Esophagus (tissue), 2 donors: ENCODE results near the gene DOCK1. TPM values are rescaled to one million over a fixed set of nuclear protein-coding genes. Genes with fewer than 3 reads are reported as not detected.

Experiments used
- H3K27ac ChIP-seq, 2 donors: one replicate each; pipeline ENCODE4 v1.5.1; 2013; ENCODE audit warnings: low read depth in 2 of 2, mild to moderate bottlenecking in 2 of 2, inconsistent platforms in 1 of 2, low read length in 1 of 2, moderate library complexity in 1 of 2
- H3K27me3 ChIP-seq, 2 donors: one replicate each; pipeline ENCODE4 v1.6.1; 2013; ENCODE audit warnings: low read length in 2 of 2, control low read depth in 1 of 2, mild to moderate bottlenecking in 1 of 2; ENCODE audit not compliant: insufficient read depth in 2 of 2, control insufficient read depth in 1 of 2
- H3K36me3 ChIP-seq, 2 donors: one replicate each; pipeline ENCODE4 v1.6.1; 2013; ENCODE audit warnings: low read length in 1 of 2; ENCODE audit not compliant: control insufficient read depth in 2 of 2, insufficient read depth in 2 of 2
- H3K4me1 ChIP-seq, 2 donors: one replicate each; pipeline ENCODE4 v1.6.1; 2013; ENCODE audit warnings: low read length in 1 of 2; ENCODE audit not compliant: control insufficient read depth in 2 of 2, insufficient read depth in 2 of 2
- H3K4me3 ChIP-seq, 2 donors: one replicate each; pipeline ENCODE4 v1.5.1; 2013; ENCODE audit warnings: low read length in 2 of 2, mild to moderate bottlenecking in 2 of 2, low read depth in 1 of 2, moderate library complexity in 1 of 2
- H3K9me3 ChIP-seq, 2 donors: one replicate each; pipeline ENCODE4 v1.6.1; 2013; ENCODE audit warnings: mild to moderate bottlenecking in 2 of 2, low read depth in 1 of 2, low read length in 1 of 2, moderate library complexity in 1 of 2; ENCODE audit not compliant: control insufficient read depth in 2 of 2, insufficient read depth in 1 of 2
- WGBS, 2 donors: extraction: QIAGEN DNeasy Blood & Tissue Kit; methylation state at CpG; one replicate each; pipeline ENCODE4 v1.1.7; 2013; 5-methylcytosine and 5-hydroxymethylcytosine counted together
- polyA plus RNA-seq, 2 donors: library from polyadenylated mRNA; stranded (reverse); fragments of 200-250 nt; gene quantifications; one replicate each; pipeline ENCODE4 v1.2.3, GENCODE V29; 2013
- donor health status: healthy with polysubstance abuse.
- donor health status: Bipolar disorder and iron deficiency.

The DOCK1 gene
- polyA plus RNA-seq, 2 donors: 11.4 to 17.5 TPM

DNA sequence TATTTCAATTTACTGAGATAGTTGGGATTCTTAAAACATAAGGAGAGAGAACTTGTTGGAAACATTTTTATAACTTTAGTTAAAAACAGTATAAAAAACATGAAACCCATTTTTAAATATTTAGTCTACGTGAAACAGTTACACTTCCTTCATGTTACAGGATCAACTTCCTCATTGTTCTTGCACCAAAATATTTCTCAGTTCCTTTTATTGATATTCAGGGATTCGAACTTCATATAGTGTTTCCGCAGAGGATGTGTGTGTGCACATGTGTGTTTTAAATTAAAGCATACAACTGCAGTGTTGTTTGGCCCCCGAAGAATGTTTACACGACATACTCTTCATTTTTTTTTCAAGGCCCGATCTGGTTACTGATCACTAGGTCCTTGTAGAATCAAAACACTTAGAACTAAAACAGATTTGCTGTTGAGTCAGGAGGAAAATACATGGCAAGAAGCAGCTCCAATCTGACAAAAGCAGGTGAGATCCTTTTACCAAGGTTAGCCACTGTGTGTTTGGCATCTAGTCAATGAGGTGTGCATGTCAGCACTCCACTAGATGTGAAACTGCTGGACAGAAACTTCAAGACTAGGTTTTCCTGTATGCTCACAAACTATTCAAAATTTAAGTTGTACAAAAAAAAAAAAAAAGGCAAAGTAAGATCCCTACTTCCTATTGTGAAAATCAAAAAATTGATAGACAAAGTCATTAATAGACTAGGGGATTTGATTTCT is 230.8 kb downstream of the DOCK1 start:
- Histone ChIP-seq H3K36me3 (peaks cover 3 to 22% of the 10 kb centered on the region in 2 donors), H3K4me3 (no peak overlapping the region), H3K4me1 (no peaks in the 10 kb centered on the region), H3K27me3 (no peaks in the 10 kb centered on the region), H3K27ac (no peak overlapping the region), H3K9me3 (no peaks in the 10 kb centered on the region)
- 68 to 70% methylated on average over 6 of the region's 6 CpGs for WGBS, 2 donors

DNA sequence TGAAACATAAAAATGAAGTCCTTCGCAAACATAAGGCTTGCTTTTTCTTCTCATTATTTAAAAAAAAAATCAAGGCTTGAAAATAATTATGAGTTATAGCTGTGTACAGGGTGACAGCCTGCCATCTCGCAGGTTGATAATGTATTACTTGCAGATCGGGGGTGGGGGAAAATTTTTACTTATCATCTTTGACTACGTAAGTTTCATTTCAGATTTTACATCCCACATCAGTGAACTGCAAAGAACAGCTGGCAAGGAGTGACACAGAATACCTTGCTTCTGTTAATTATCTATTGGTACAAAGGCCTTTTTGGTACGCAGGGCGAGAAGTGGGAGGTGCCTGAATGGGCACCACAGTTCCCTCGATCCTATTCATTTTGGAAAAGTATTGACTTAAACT is 232.2 kb downstream of the DOCK1 start:
- WGBS, 2 donors: 89 to 90% methylated on average over 7 of the region's 7 CpGs
- Histone ChIP-seq H3K36me3 (peaks cover 3 to 24% of the 10 kb centered on the region in 2 donors), H3K9me3 (no peaks in the 10 kb centered on the region), H3K4me3 (no peak overlapping the region), H3K4me1 (no peaks in the 10 kb centered on the region), H3K27me3 (no peaks in the 10 kb centered on the region), H3K27ac (no peak overlapping the region)

DNA sequence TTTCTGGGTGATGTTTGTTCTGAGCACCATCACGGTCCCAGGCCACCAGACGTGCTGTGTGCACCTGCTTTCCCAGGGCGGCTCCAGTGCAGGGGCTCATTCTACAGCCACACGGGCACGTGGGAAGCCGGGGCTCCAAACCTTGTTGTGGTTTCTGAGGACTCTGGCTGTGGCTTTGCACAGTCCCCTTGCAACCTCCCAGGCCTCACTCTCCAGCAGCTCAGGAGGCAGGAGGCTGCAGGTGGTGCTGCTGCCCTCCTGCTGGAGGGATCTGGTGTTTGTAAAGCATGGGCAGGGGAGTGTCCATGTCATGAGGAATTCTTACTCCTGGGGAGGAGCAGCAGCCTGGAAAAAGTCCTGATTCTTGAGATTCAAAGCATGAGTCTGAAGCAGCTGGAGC is 236.9 kb downstream of the DOCK1 start:
- no peak overlapping the region for H3K27ac ChIP-seq
- 74 to 77% methylated on average over 6 of the region's 6 CpGs for WGBS, 2 donors
- no peaks in the 10 kb centered on the region for H3K27me3 ChIP-seq
- H3K4me3 ChIP-seq: no peak overlapping the region
- no peaks in the 10 kb centered on the region for H3K4me1 ChIP-seq
- H3K36me3 ChIP-seq: peaks cover 0 to 19% of the 10 kb centered on the region in 2 donors
- no peaks in the 10 kb centered on the region for H3K9me3 ChIP-seq

DNA sequence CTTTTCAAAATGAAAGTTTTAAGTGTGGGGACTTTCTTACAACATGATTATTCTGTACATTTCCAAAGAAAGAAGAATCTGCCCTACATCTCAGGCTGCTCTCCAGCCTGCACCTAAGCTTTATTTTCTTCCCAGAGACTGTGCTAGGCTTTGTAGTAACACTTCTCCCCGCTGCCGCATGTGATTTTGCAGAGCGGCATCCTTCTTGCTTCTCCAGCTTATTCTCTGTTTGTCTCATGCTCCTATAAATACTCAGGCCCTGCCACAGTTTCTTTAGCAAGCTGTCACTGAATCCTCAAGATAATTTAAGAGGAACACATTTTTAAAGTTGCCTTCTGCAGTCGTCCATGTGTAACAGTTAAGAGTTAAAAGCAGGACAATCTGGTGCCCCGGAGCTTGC is 237.6 kb downstream of the DOCK1 start:
- H3K27ac ChIP-seq: no peak overlapping the region
- WGBS, 2 donors: 93 to 94% methylated on average over 5 of the region's 5 CpGs
- H3K9me3 ChIP-seq: no peaks in the 10 kb centered on the region
- peaks cover 0 to 19% of the 10 kb centered on the region in 2 donors for H3K36me3 ChIP-seq
- no peak overlapping the region for H3K4me3 ChIP-seq
- no peaks in the 10 kb centered on the region for H3K4me1 ChIP-seq
- no peaks in the 10 kb centered on the region for H3K27me3 ChIP-seq

DNA sequence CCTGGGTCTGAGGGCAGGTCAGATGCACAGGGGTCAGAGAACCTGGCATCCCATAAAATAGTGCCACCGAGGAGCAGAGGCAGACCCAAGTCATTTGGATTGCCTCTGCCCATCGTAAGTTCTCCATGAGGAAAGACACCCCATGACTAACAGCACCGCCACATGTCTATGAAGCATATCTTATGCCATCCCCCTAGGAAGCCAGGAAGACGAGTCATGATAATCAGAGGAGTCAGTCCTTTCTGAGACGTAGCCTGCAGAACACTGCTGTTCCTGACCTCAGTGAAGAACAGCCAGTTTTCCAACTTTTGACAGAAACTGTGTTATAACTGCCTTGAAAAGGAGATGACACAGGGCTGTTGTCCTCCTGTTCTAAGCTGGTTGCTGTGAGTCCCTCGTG is 239.9 kb downstream of the DOCK1 start:
- 86 to 91% methylated on average over 6 of the region's 6 CpGs for WGBS, 2 donors
- no peak overlapping the region for H3K4me3 ChIP-seq
- H3K27me3 ChIP-seq: no peaks in the 10 kb centered on the region
- H3K36me3 ChIP-seq: peaks cover 0 to 13% of the 10 kb centered on the region in 2 donors
- no peaks in the 10 kb centered on the region for H3K4me1 ChIP-seq
- H3K27ac ChIP-seq: no peak overlapping the region
- H3K9me3 ChIP-seq: no peaks in the 10 kb centered on the region

DNA sequence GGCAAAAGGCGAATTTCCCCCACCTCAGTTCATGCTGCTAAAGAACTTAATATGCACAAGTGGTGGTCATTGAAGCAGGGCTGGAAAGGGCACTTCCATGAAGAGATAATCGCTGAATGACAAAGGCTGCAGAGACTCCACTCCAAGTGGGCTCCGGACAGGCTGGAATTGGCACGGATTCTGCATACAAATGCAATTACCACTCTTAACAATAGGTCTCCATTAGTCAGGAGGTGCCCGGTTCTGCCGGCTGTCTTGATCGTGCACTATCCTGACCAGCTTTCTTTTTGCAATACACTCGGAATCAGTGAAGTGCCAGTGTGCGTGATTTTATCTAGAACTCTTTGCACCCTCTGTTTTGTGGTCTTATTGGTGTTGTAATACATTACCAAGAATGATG is 241.4 kb downstream of the DOCK1 start:
- H3K27me3 ChIP-seq: no peaks in the 10 kb centered on the region
- WGBS, 2 donors: 89 to 92% methylated on average over 9 of the region's 9 CpGs
- no peaks in the 10 kb centered on the region for H3K4me1 ChIP-seq
- no peak overlapping the region for H3K4me3 ChIP-seq
- H3K36me3 ChIP-seq: peaks cover 0 to 4% of the 10 kb centered on the region in 2 donors
- H3K9me3 ChIP-seq: no peaks in the 10 kb centered on the region
- no peak overlapping the region for H3K27ac ChIP-seq

DNA sequence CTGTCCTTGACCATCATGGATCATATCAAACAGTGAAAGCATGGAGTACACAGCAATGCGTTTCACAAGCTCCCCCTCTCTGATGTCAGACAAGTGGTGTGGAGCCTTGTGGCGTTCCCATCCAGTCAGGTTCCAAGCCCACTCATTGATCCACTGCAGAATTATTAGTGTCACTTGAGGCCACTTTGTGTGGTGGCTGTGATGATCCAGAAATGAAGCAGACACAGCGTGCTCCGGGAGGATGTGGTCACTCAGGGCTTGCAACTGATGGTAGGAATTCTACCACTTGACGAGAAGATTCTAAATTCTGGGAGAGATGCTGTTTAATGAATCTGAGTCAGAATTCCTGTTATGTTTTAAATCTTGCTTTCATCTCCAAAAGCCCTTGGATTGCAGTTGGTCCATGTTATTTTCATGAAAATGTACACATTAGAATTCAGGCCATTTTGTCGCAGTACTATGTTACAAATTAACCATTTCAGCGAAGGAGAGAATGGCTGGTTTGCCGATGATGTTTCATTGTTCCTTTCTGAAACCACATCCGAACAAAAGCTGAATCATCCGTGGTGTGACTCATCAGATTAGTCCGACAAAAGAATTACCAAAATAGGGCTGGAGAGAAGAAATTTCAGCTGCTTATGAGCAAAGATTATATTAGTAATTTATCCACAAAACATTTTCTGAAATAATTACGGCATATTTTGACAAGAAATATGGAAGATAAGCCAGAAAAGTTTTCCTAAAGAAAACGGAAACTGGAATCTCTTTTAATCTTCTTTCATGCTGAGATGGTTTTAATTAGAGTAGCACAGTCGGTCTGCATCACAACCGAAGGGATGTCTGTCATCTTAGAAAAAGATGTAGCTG is 243.1 kb downstream of the DOCK1 start:
- Histone ChIP-seq H3K27me3 (no peaks in the 10 kb centered on the region), H3K4me1 (no peaks in the 10 kb centered on the region), H3K27ac (no peak overlapping the region), H3K36me3 (peaks cover 0 to 4% of the 10 kb centered on the region in 2 donors), H3K4me3 (no peak overlapping the region), H3K9me3 (no peaks in the 10 kb centered on the region)
- WGBS, 2 donors: 62 to 65% methylated on average over 15 of the region's 15 CpGs

DNA sequence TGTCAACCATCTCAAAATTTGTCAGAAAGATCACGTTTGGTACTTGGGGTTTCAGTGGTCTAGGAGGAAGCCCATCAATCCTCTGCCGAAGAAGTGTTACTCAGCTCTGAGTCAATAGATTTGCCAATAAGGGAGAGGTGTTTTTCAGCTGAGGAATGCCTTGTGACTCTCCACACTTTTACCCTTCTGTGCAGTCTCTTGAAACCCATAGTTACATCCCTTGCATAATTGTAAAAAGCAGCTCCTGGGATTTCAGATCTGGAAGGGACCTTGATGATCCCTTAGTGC is 243.6 kb downstream of the DOCK1 start:
- peaks cover 0 to 3% of the 10 kb centered on the region in 2 donors for H3K36me3 ChIP-seq

DNA sequence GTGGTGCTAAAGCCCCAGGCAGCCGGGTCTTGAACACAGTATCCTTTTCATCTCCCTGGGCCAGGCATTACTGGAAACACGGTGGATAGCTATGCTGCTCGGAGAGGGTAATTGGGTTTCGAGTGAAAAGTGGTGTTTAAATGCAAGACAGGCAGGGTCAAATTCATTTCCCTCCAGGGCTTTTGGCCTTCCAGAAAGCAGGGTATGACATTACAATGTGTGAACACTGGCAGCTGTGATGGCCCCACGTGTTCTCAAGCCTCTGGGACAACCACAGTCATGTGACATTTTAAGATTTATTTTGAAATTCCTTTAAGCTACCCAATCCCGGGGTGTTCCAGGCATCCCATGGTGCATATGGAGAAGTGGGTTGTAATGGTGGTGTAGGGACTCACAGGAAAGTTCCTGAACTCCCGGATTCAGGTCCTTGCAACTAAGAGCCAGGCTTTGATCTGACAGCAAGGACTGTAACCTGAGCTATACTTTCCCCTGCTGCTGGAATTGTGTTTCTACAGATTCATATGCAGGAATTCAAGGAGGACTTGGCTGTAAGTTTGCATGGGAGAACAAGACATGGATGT is 244.4 kb downstream of the DOCK1 start:
- no peak overlapping the region for H3K4me3 ChIP-seq
- no peaks in the 10 kb centered on the region for H3K36me3 ChIP-seq
- WGBS, 2 donors: 76 to 81% methylated on average over 7 of the region's 7 CpGs
- H3K27ac ChIP-seq: no peak overlapping the region
- H3K9me3 ChIP-seq: no peaks in the 10 kb centered on the region
- H3K4me1 ChIP-seq: no peaks in the 10 kb centered on the region
- H3K27me3 ChIP-seq: no peaks in the 10 kb centered on the region

More for the DNA sequence above, 243.6 kb downstream of the DOCK1 start:
- Histone ChIP-seq H3K9me3 (no peaks in the 10 kb centered on the region), H3K4me1 (no peaks in the 10 kb centered on the region), H3K27ac (no peak overlapping the region), H3K4me3 (no peak overlapping the region), H3K27me3 (no peaks in the 10 kb centered on the region)
- WGBS, 2 donors: 58 to 72% methylated on average over 2 of the region's 2 CpGs
